ENCODE measurements around the gene ITIH3. TPM values are rescaled to one million over a fixed set of nuclear protein-coding genes. Genes with fewer than 3 reads are reported as not detected.

Gene ITIH3
- polyA plus RNA-seq, 1 donor from 2014 or later, result not detected

DNA sequence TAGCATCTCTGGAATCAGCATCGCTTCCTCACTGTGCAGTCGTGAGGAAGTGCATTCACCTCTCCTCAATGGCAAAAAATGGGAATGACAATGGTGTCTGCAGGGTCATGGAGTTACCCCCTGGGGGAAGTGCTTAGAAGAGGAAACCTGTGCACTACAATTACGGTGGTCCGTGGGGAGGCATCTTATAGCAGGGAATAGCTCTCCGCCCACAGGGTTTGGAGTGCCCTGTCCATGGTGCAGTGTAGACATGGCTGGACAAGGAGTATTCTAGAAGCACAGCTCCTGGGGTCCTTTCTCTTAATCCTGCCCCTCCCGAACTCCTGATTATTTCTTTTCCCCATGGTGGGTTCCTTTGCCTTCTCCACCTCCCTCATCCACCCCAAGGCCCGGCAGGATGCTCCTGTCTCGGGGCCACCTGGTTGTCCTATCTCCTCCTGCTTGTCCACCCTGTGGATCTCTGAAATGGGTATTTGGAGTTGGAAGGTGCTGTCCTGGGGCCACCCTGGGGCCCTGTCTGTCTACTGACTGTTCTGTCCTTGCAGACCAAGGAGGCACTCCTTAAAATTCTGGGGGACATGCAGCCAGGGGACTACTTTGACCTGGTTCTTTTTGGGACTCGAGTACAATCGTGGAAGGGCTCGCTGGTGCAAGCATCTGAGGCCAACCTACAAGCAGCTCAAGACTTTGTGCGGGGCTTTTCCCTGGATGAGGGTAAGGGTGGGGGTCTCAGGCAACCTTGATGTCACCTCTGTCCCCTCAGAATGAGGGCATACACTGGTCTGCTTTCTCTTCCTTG lies 12.0 kb upstream of the ITIH3 start:
- H4K20me1 ChIP-seq (ENCODE audit: insufficient read depth), result no peaks in the 10 kb centered on the region
- H3K9me2 ChIP-seq (ENCODE audit: insufficient read depth, low read length), result no peaks in the 10 kb centered on the region
- no peak overlapping the region for H3K9ac ChIP-seq (ENCODE audit: low read length)
- TF ChIP-seq CTCF (IDR thresholded peaks at IDR 0.05; ENCODE audit: poor library complexity, severe bottlenecking) (no peak), EZH2 (IDR thresholded peaks at IDR 0.05; ENCODE audit: borderline replicate concordance, insufficient read depth, low read length, poor library complexity, severe bottlenecking) (no peak), SMC3 (conservative IDR thresholded peaks at IDR 0.05; ENCODE audit: poor library complexity) (no peak), TAF1 (IDR thresholded peaks at IDR 0.05; ENCODE audit: low read depth) (no peak), MXI1 (conservative IDR thresholded peaks at IDR 0.05; ENCODE audit: poor library complexity, severe bottlenecking) (no peak), REST (IDR thresholded peaks at IDR 0.05; ENCODE audit: borderline replicate concordance) (no peak), EP300 (conservative IDR thresholded peaks at IDR 0.05; ENCODE audit: poor library complexity, severe bottlenecking) (no peak), RAD21 (conservative IDR thresholded peaks at IDR 0.05) (no peak), POLR2AphosphoS5 (IDR thresholded peaks at IDR 0.05) (no peak)
- no peak overlapping the region for H3K4me3 ChIP-seq (ENCODE audit: low read length)
- no peaks in the 10 kb centered on the region for H3K36me3 ChIP-seq (ENCODE audit: insufficient read depth, low read length)
- no peaks in the 10 kb centered on the region for H3F3A ChIP-seq (ENCODE audit: insufficient read depth, low read length, poor library complexity, severe bottlenecking)
- H3K27ac ChIP-seq (ENCODE audit: low read length), result no peak overlapping the region
- no peak overlapping the region for H2AFZ ChIP-seq (ENCODE audit: low read depth, low read length)
- H3K79me2 ChIP-seq (replicated peaks; ENCODE audit: insufficient read depth, low read length), result no peaks in the 10 kb centered on the region
- H3K4me2 ChIP-seq (ENCODE audit: low read length), result no peak overlapping the region
- H3K9me3 ChIP-seq (ENCODE audit: low read length), result no peaks in the 10 kb centered on the region
- H3K27me3 ChIP-seq (ENCODE audit: insufficient read depth, low read depth, low read length), result no peaks in the 10 kb centered on the region

DNA sequence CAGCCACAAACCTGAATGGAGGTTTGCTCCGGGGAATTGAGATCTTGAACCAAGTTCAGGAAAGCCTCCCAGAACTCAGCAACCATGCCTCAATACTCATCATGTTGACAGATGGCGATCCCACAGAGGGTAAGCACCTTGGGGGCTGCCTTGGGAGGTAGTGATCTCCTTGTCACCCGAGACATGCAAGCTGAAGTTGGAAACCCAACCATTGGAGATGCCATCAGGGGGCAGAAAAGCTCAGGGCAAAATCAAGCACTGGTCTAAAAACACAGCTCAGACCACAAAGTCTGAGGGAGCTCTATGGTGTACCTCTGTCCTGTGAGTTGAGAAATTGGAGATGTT lies 11.4 kb upstream of the ITIH3 start:
- Histone ChIP-seq H3K9me2 (ENCODE audit: insufficient read depth, low read length) (no peaks in the 10 kb centered on the region), H3K36me3 (ENCODE audit: insufficient read depth, low read length) (no peaks in the 10 kb centered on the region), H3F3A (ENCODE audit: insufficient read depth, low read length, poor library complexity, severe bottlenecking) (no peaks in the 10 kb centered on the region), H3K9ac (ENCODE audit: low read length) (no peak overlapping the region), H3K9me3 (ENCODE audit: low read length) (no peaks in the 10 kb centered on the region), H3K4me3 (ENCODE audit: low read length) (no peak overlapping the region), H3K79me2 (replicated peaks; ENCODE audit: insufficient read depth, low read length) (no peaks in the 10 kb centered on the region), H3K4me2 (ENCODE audit: low read length) (no peak overlapping the region), H4K20me1 (ENCODE audit: insufficient read depth) (no peaks in the 10 kb centered on the region), H2AFZ (ENCODE audit: low read depth, low read length) (no peak overlapping the region), H3K27ac (ENCODE audit: low read length) (no peak overlapping the region), H3K27me3 (ENCODE audit: insufficient read depth, low read depth, low read length) (no peaks in the 10 kb centered on the region)
- TF ChIP-seq EZH2 (IDR thresholded peaks at IDR 0.05; ENCODE audit: borderline replicate concordance, insufficient read depth, low read length, poor library complexity, severe bottlenecking) (no peak), SMC3 (conservative IDR thresholded peaks at IDR 0.05; ENCODE audit: poor library complexity) (no peak), RAD21 (conservative IDR thresholded peaks at IDR 0.05) (no peak), POLR2AphosphoS5 (IDR thresholded peaks at IDR 0.05) (no peak), REST (IDR thresholded peaks at IDR 0.05; ENCODE audit: borderline replicate concordance) (no peak), TAF1 (IDR thresholded peaks at IDR 0.05; ENCODE audit: low read depth) (no peak), MXI1 (conservative IDR thresholded peaks at IDR 0.05; ENCODE audit: poor library complexity, severe bottlenecking) (no peak), EP300 (conservative IDR thresholded peaks at IDR 0.05; ENCODE audit: poor library complexity, severe bottlenecking) (no peak), CTCF (IDR thresholded peaks at IDR 0.05; ENCODE audit: poor library complexity, severe bottlenecking) (no peak)

All from neural cell (in vitro differentiated cells).